Gastrocnemius medialis (tissue), 4 donors: Measurements from ENCODE around the gene CCDC107. TPM values are rescaled to one million over a fixed set of nuclear protein-coding genes. Genes with fewer than 3 reads are reported as not detected.
A peak's percentile ranks its signal among the peaks of the same experiment; 100 is the strongest.
"Not testable (repeated sequence)": the region's sequence is repeated elsewhere in the genome, so short reads cannot be mapped to it uniquely, and the experiment has no call there.

ENCODE experiments used
- ATAC-seq, 2 donors: fragments of 150-250 bp; one replicate each; pipeline ENCODE4 v1.9.1; 2016
- DNase-seq, 2 donors: peaks; one replicate each; pipeline ENCODE4 v3.0.0-alpha.2; 2019
- H3K27ac ChIP-seq, 4 donors: fragments of 200-600 bp; sonication (generic); 1 replicate in 1 of 4; 2 replicates in 3 of 4; pipeline ENCODE4 v1.5.1; 2016 to 2018; ENCODE audit warnings: mild to moderate bottlenecking in 2 of 4, moderate library complexity in 1 of 4
- H3K27me3 ChIP-seq, 3 donors: fragments of 200-600 bp; sonication (generic) in 2 of 3; 1 replicate in 1 of 3; 2 replicates in 2 of 3; pipeline versions ENCODE4 v1.5.1 to v1.6.0; 2016 to 2019; ENCODE audit warnings: mild to moderate bottlenecking in 1 of 3, moderate library complexity in 1 of 3
- H3K36me3 ChIP-seq, 2 donors: fragments of 200-600 bp; sonication (generic) in 1 of 2; one replicate each; pipeline ENCODE4 v1.5.1; 2017 to 2018
- H3K4me1 ChIP-seq, 2 donors: fragments of 200-600 bp; sonication (generic) in 1 of 2; one replicate each; pipeline ENCODE4 v1.5.1; 2016 to 2017; ENCODE audit warnings: mild to moderate bottlenecking in 2 of 2
- H3K4me3 ChIP-seq, 4 donors: fragments of 200-600 bp; sonication (generic) in 3 of 4; 1 replicate in 1 of 4; 2 replicates in 3 of 4; pipeline ENCODE4 v1.5.1; 2016 to 2019; ENCODE audit warnings: mild to moderate bottlenecking in 2 of 4
- H3K9me3 ChIP-seq, 3 donors: fragments of 200-600 bp; sonication (generic) in 2 of 3; 1 replicate in 1 of 3; 2 replicates in 2 of 3; pipeline ENCODE4 v1.5.1; 2016 to 2019
- CTCF ChIP-seq, 5 experiments: fragments of 450-650 bp in 3 of 5; fragments of 200-600 bp in 2 of 5; sonication (generic) in 2 of 5; IDR thresholded peaks in 4 of 5; conservative IDR thresholded peaks in 1 of 5; 1 replicate in 4 of 5; 2 replicates in 1 of 5; pipeline ENCODE4 v1.5.1; 2016 to 2019; ENCODE audit warnings: antibody characterized with exemption in 5 of 5, mild to moderate bottlenecking in 3 of 5, moderate library complexity in 3 of 5
- POLR2A ChIP-seq, 2 donors: fragments of 450-650 bp; IDR thresholded peaks; one replicate each; pipeline ENCODE4 v1.6.1; 2017; ENCODE audit warnings: antibody characterized with exemption in 2 of 2, mild to moderate bottlenecking in 2 of 2, moderate library complexity in 2 of 2
- in situ Hi-C, 4 donors: fragments of 200-750 bp; cut with MboI; loops; one replicate each; pipeline versions ENCODE4 v1.15.0 to v1.8.0; 2017; ENCODE audit warnings: low sequenced_read_pairs in 4 of 4
- intact Hi-C: fragments of 100-400 bp; cut with DNase I; formaldehyde crosslinking; loops from one replicate; pipeline ENCODE4 v1.15.1; 2023; ENCODE audit warnings: low total_unique reads
- total RNA-seq, 4 donors: library from RNA; depleted of rRNA; stranded (reverse); fragments of >200 nt; gene quantifications; one replicate each; pipeline versions ENCODE4 v1.1.0 to v1.2.3, GENCODE V29; 2016

Gene CCDC107
- total RNA-seq, 4 donors from 2014 or later: 21.9 to 45.3 (median 31.5) TPM

- TF ChIP-seq CTCF (IDR thresholded peaks at IDR 0.05 in 4 of 5, conservative IDR thresholded peaks at IDR 0.05 in 1 of 5): no peak
- no peak for TF ChIP-seq POLR2A (IDR thresholded peaks at IDR 0.05)
- H3K4me3 ChIP-seq: no peak overlapping the region
- no peaks in the 10 kb centered on the region for H3K36me3 ChIP-seq
- no peaks in the 10 kb centered on the region for H3K9me3 ChIP-seq
- peaks cover 11% of the 10 kb centered on the region in 2 donors for H3K4me1 ChIP-seq
- in situ Hi-C loops (loop anchor here in 1 of 4 donors (10.0 kb wide), 1 partner anchor 52 kb away; no protein-coding TSS in a partner anchor), intact Hi-C loops (no loop called here)
- no peak overlapping the region for H3K27ac ChIP-seq
- DNase-seq: no peak
- no peaks in the 10 kb centered on the region for H3K27me3 ChIP-seq
- ATAC-seq: no peak
Measured at GRCh38 chr9:35643046-35643445, 15.0 kb upstream of the CCDC107 start.

- H3K9me3 ChIP-seq, H3K36me3 ChIP-seq, ATAC-seq, DNase-seq, H3K27me3 ChIP-seq: not testable (repeated sequence)
- in situ Hi-C loops: loop anchor here in 1 of 4 donors (10.0 kb wide), 1 partner anchor 49 kb away; no protein-coding TSS in a partner anchor
- Histone ChIP-seq H3K4me1 (peaks cover 11% of the 10 kb centered on the region in 2 donors), H3K4me3 (peak overlapping the region; percentile 66 to 75 (median 70)), H3K27ac (peak overlapping the region; percentile 83 to 91 (median 88))
- intact Hi-C loops: loop anchor here (1.0 to 5.0 kb wide), 6 partner anchors 12 to 237 kb away; partner anchors contain the start of genes CREB3, GBA2, RGP1 and TLN1
Measured at GRCh38 chr9:35645736-35646135, 12.4 kb upstream of the CCDC107 start.

- no peaks in the 10 kb centered on the region for H3K9me3 ChIP-seq
- no peaks in the 10 kb centered on the region for H3K27me3 ChIP-seq
- intact Hi-C loops (loop anchor here (1.0 to 5.0 kb wide), 6 partner anchors 11 to 236 kb away; partner anchors contain the start of genes CREB3, GBA2, RGP1 and TLN1), in situ Hi-C loops (loop anchor here in 1 of 4 donors (10.0 kb wide), 1 partner anchor 49 kb away; no protein-coding TSS in a partner anchor)
- peak overlapping the region; percentile 83 to 91 (median 88) for H3K27ac ChIP-seq
- DNase-seq (no peak), ATAC-seq (peak; percentile 40 to 46)
- H3K4me1 ChIP-seq: peaks cover 11% of the 10 kb centered on the region in 2 donors
- peak overlapping the region; percentile 66 to 75 (median 70) for H3K4me3 ChIP-seq
- no peak for TF ChIP-seq CTCF (IDR thresholded peaks at IDR 0.05 in 4 of 5, conservative IDR thresholded peaks at IDR 0.05 in 1 of 5)
- no peak for TF ChIP-seq POLR2A (IDR thresholded peaks at IDR 0.05)
- H3K36me3 ChIP-seq: no peaks in the 10 kb centered on the region
Measured at GRCh38 chr9:35646153-35646532, 11.9 kb upstream of the CCDC107 start.

GRCh38 chr9:35646533-35647265 is 11.4 kb upstream of the CCDC107 start:
- in situ Hi-C loops (loop anchor here in 1 of 4 donors (10.0 kb wide), 1 partner anchor 48 kb away; no protein-coding TSS in a partner anchor), intact Hi-C loops (loop anchor here (1.0 to 5.0 kb wide), 6 partner anchors 11 to 236 kb away; partner anchors contain the start of genes CREB3, GBA2, RGP1 and TLN1)
- no peaks in the 10 kb centered on the region for H3K9me3 ChIP-seq
- no peaks in the 10 kb centered on the region for H3K36me3 ChIP-seq
- H3K27me3 ChIP-seq: no peaks in the 10 kb centered on the region
- peaks cover 11% of the 10 kb centered on the region in 2 donors for H3K4me1 ChIP-seq
- H3K27ac ChIP-seq: peak overlapping the region; percentile 83 to 91 (median 88)
- peak; percentile 74 to 81 for TF ChIP-seq POLR2A (IDR thresholded peaks at IDR 0.05)
- peak; percentile 96 to 99 (median 98) for TF ChIP-seq CTCF (IDR thresholded peaks at IDR 0.05 in 4 of 5, conservative IDR thresholded peaks at IDR 0.05 in 1 of 5)
- ATAC-seq (peak; percentile 90 to 94), DNase-seq (peak; percentile 84 to 88)
- H3K4me3 ChIP-seq: peak overlapping the region; percentile 66 to 75 (median 70)
